HG02610 (cell line): ENCODE results near the gene CARNS1.

Source experiments
- ATAC-seq: cut with Tn5 transposase; IDR thresholded peaks from one replicate; pipeline ENCODE4 v1.9.1; 2021; ENCODE audit warnings: mild to moderate bottlenecking, moderate library complexity; ENCODE audit not compliant: unreplicated experiment

The CARNS1 gene

DNA sequence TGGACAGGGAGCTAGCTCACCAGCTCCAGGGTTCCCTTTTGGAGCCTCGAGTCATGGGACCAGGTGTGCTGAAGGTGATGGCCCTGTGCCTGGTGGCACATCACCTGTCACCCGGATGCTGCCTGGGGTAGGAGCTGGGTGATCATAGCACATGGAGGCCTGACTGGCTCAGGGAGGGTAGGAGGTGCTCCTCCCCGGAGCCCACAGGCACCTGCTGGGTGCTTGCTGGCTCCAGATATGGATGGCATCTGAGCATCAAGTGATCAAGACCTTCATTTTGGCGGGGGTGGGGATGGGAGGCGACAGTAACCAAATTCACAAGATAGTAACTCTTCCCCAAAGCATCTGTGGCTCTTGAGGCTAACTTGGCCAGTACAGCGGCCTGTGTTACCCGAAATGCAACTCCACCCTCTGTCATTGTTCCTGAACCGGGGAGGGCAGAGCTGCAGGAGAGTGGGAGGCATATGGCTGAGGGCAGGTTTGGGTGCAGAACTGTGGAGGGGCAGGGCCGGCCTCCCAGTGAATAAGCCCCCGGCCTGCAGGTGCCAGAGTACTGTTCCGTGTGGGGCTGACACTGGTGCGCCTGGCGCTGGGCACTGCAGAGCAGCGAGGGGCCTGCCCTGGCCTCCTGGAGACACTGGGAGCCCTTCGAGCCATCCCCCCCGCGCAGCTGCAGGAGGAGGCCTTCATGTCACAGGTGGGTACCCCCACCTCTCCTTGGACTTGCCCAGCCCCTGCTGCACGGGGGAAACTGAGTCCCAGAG, 6.9 kb upstream of the CARNS1 start:
- ATAC-seq = no peak

DNA sequence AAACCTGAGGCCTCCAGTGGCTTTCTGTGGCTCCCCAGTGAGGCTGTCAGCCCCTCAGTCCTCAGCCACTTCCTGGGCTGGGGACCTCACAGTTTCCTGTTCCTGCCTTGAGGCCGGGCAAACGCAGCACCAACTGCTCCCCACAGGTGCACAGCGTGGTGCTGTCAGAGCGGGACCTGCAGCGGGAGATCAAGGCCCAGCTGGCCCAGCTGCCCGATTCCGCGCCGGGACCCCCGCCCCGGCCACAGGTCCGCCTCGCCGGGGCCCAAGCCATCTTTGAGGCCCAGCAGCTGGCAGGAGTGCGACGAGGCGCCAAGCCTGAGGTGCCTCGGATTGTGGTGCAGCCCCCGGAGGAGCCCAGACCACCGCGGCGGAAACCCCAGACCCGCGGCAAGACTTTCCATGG, 6.2 kb upstream of the CARNS1 start:
- ATAC-seq = no peak

DNA sequence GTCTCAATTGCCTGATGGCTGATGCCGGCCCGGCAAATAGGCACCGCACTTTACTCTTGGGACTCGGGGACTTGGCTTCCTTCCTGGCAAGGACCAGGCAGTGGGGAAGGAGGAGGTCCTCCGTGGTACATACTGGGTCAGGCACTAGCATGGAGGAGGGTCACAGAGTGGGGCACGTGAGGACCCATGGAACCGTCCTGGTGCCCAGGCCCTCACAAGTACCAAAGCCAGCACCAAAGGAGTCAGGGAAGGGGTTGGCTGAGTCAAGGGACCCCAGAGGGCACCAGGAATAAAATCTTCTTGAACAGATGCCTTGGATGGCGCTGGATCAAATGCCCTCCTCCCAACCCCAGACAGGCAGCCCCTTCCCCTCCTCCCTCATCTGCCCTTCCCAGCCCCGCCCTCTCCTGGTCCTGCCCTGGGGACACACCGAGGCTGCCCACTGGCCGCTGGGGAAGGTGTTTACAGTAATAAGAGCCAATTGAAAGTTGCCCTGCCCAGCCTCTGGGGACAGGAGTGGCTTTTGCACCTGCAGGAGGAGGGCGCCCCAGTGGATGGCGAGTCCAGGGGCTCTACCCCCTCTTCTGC, 5.6 kb upstream of the CARNS1 start:
- no peak for ATAC-seq

DNA sequence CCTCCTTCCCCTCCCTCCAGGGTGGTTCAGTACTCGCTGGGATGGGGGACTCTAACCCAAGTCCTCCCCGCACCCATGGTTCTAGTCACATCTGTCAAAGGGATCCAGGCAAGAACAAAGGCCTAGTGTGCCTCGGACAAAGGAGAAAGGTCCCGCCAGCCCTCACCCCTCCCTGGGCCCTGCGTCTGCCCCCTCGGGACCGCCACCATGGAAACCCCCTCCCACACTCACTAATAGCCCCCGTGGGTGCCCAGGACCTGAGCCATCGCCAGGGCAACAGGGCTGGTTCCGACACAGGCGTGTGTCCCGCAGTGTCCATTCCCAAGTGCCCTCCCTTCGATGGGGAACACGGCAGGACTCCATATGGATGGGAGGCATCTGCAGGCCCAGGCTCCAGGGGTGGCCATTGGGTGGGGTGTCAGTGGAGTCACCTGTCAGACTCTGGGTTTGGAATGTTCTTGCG, 5.1 kb upstream of the CARNS1 start:
- ATAC-seq = no peak

DNA sequence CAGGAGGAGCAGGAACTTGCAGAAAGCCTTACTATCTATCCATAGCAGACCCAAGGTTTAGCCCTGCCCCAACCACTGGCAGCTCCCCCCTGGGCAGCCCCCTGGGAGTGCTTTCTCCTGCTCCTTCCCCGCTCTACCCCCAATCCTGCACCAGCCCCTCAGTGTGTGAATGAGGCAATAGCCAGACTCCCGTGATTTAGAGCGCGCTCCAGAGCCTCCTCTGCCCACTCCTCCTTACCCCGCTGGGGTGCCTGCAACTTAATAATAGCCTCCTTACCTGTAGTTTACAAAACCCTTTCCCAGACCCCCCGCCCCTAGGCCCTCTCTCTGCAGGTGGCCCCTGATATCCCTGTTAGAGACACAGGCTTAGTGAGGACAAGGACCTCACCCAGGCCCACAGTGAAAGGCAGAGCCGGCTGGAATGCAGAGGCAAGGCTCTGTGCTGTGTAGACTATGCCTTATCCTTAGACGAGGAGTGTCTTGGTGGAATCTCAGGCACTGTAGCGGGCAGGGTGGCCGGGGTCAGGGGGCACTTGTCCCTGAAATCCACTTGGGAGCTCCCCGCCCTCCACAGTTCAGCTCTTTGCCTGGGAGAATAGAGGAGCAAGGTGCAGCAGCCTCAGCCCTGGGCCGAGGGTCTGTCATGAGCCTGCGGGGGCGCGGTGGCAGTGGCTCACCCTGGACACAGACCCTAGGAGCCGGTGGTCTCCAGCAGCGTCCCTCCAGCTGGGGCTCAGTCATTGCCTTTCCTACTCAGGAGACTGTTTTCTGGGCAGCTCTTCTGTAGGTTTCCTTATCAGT, 4.3 kb upstream of the CARNS1 start:
- no peak for ATAC-seq

DNA sequence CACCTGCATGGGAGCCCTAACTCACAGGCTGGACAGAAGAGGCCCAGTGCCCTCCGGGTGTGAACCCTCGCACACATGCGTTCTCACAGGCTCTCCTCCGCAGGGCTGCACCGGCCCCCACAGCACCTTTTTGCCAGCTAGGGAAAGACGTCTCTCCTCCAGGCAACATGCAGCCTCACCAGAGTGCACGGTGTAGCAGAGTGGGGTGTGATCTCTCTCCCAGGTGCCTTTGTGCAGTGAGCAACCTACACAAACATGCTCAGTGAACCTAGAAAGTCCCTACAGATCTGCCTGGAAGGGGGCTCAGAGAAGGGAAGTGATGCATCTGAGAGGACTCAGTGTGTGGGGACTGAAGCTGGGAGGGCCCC, 3.7 kb upstream of the CARNS1 start:
- ATAC-seq = no peak

DNA sequence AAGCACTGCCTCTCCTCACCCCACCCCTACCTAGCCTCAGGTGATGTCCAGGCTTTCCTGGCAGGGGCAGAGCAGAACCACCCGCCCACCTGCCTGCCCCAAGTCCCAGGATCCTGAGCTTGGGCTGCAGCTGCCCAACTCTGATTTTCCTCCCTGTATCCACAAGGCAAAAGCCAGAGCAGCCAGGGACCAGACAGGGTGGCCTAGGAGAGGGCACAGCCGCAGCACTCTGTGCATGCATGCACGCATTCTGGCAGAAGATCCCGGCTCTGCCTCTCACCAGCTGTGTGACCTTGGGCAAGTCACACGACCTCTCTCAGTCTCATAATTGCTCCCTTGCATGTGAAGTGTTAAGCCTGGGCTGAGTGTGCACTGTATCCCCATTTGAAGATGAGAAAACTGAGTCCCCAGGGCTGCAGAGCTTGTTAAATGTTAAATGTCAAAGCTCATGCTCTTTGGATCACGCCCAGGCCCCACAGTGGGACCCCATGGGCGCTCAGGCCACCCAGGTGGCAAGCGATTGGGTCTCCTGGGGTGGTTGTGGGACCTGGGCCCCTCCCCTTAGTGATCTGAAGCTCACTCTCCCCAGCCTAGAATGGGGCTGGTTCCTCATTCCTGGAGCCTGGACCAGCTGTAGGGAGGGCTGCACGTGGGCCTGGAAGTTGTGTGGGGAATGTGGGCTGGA, 2.8 kb upstream of the CARNS1 start:
- ATAC-seq = no peak

DNA sequence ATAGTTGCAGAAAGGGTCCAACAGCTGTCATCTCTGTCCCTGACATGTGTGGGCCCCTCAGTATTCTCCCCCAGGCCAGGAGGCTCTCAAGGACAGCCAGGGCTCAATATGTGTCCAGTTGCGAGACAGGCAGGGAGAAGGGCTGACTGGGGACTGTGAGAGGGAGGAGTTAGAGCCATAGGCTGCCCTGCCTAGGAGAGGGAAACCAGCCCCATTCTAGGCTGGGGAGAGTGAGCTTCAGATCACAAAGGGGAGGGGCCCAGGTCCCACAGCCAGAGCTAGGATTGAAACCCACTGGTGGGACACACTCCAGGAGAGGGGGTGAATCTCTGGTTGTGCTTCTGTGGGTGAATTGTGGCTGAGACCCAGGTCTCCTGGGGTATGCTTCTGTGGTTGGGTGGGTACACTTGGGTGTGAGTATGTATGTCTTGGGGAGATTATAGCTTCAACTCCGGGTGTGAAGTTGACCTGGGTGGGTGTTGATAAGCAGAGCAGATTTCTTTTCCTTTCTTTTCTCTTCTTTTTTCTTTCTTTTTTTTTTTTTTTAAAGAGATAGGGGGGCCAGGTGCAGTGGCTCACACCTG, 2.1 kb upstream of the CARNS1 start:
- no peak for ATAC-seq

DNA sequence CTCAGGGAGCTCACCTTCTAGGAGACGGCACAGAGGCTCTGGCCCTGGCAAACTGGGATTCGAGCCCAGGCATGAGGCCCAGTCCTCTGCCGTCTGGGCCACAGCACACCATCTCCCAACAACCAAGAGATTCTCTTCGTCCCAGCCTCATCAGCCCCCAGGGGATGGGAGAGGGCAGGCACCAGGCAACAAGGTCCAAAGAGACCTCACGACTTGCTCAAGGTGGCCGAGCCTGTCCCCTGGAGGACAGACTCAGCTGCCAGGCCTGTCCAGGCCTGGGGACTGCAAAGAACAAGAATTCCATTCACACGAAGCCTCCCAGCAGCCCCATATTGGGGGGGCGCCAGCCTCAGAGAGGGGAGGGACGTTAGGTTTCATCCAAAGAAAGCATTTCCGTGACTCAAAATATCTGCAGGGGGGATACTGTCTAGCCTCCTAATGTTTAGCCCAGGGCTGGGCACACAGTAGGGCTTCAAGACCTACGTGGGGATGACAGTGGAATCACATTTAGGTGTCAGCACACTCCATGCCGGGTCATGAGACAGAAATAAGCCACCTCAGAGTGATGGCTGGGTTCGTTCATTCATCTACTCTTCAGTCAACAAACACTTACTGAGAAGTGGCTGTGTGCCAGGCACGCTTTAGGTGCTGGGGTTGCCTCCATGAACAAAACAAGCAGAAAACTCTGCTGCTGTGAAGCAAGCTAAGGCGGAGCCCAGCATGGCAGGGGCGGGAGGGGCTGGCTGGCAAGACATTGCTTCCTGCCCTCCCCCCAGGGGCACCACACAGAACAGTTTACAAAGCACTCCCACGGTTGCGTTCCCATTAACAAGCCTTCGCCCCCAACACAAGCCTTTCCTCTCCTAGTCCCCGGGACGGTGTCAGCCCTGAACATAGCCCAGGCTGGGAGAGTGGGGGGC, 1.2 kb downstream of the CARNS1 start:
- no peak for ATAC-seq

DNA sequence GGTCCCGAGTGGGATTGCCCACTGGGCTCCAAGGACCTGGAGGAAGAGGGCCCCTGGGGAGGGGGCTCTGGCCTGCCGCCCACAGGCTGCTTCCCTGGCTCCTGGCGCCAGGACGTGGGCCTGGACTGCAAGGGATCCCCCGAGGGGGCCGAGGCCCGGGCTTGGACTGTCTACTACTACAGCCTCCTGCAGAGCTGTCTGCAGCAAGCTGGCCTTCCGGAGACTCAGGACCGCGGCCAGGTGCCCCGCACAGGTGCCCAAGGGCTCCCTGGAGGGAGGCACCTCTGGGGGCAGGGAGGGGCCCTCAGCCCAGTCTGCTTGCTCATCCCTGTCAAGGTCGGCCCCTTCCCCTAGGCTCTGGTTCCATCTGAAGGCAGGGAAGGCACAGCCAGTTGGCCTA, 1.9 kb downstream of the CARNS1 start:
- no peak for ATAC-seq

DNA sequence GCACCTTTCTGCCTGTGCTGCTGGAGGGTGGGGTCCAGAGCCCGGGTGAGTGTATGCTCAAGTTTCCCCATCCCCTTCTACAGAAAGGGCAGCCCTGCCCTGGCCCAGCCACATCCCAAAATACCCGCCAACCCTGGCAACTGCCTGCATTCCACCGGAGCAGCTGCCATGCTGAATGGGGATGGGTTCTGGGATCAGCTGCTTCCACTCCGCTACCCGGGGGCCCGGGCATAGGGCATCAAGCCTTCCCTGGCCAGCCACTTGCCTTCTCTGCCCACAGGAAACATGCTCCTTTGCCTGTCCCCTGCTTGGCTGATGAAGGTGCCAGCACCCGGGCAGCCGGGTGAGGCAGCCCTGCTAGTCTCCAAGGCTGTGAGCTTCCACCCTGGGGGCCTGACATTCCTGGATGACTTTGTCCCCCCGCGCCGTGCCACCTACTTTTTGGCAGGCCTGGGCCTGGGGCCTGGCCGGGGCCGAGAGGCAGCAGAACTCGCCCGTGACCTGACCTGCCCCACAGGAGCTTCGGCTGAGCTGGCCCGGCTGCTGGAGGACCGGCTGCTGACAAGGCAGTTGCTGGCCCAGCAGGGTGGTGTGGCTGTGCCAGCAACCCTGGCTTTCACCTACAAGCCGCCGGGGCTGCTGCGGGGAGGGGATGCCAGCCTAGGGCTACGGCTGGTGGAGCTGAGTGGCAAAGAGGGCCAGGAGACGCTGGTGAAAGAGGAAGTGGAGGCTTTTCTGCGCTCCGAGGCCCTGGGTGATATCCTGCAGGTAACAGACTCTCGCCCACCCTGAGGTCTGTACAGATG, 3.2 kb downstream of the CARNS1 start:
- no peak for ATAC-seq

DNA sequence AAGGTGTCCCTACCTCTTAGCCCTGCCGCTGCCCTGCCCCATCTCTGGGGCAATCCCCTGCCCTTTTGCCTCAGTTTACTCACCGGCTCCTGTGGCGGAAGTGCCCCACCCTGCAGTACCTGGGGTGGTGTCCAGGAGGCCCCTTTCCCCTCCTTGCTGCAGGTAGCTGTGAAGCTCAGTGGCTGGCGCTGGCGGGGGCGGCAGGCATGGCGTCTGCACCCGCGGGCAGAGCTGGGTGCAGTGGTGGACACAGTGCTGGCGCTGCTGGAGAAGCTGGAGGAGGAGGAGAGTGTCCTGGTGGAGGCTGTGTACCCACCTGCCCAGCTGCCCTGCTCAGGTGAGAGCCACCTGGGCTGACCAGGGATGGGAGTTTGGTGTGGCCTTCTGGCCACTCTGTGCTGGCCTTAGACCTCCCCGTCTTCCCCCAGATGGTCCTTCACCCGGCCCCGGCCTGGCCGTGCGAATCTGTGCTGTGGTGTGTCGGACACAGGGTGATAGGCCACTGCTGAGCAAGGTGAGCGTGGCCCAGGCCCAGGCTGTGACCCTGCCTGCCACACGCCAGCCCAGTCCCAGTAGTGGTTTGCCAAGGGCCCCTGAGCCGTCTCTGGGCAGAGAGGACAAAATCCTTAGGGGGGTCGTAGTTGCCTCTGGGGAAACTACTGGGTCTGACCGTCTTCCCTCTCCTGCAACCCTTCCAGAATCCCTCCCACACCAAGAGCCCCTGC, 4.0 kb downstream of the CARNS1 start:
- no peak for ATAC-seq

DNA sequence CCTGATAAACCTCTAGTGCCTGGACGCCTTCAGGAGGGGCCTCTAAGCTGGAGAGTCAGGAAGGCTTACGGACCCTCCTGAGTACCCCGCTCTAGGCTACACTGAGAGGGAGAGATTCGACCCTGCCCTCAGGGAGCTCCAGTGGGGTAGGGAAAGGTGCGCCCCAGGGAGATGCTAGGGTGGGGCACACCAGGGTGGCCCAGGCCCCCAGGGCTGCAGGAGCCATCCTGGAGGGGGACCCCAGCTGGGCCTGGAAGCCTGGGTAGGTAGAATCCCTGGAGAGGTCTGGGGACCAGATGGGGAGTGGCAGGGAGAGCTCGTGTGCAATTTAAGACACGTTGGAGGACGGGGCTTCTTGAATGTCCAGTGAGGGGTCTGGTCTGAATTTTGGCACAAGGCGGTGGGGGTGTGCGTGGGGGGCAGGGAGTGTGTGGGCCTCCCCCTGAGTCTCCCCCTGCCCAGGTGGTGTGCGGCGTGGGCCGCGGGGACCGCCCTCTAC, 4.7 kb downstream of the CARNS1 start:
- no peak for ATAC-seq

DNA sequence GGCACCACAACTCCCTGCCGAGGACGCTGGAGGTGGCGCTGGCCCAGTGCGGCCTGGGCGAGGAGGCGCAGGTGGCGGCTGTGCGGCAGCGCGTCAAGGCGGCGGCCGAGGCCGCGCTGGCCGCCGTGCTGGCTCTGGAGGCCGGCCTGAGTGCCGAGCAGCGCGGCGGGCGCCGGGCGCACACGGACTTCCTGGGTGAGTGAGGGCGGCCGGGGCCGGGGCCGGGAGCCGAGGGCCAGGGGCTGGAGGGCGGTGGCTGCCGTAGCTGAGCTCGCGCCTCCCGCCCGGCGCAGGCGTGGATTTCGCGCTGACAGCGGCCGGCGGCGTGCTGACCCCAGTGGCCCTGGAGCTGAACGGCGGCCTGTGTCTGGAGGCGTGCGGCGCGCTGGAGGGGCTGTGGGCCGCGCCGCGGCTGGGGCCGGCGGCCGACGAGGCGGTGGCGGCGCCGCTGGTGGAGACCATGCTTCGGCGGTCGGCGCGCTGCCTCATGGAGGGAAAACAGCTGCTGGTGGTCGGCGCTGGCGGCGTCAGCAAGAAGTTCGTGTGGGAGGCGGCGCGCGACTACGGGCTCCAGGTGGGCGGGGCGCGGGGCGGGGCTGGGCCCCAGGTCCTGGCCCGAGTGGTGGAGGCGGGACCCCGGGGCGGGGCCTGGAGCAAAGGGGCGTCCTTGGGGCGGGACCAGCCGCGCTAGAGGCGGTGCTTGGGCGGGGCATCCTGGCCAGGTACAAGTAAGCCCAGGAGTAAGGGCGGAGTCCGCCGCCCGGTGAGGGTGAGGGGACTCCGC, 5.4 kb downstream of the CARNS1 start:
- ATAC-seq = peak; percentile 84

DNA sequence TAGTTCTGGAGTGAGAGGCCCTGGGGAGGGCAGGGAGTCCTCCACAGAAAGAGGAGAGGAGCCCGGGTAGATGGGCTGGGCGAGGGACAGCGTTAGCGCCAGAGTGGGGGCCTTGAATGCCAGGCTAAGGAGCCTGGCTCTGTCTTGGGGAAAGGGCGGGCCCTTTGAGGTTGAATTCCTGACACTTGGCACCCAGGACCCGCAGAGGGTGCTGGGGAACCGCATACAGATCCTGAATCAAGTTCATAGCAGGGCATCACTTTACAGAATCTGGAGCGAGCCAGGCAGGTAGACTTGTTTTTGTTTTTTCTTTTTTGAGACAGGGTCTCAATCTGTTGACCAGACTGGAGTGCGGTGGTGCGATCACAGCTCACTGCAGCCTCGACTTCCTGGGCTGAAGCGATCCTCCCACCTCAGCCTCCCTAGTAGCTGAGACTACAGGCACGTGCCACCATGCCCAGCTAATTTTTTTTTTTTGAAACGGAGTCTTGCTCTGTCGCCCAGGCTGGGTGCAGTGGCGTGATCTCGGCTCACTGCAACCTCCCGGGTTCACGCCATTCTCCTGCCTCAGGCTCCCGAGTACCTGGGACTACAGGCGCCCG, 6.1 kb downstream of the CARNS1 start:
- ATAC-seq = no peak

DNA sequence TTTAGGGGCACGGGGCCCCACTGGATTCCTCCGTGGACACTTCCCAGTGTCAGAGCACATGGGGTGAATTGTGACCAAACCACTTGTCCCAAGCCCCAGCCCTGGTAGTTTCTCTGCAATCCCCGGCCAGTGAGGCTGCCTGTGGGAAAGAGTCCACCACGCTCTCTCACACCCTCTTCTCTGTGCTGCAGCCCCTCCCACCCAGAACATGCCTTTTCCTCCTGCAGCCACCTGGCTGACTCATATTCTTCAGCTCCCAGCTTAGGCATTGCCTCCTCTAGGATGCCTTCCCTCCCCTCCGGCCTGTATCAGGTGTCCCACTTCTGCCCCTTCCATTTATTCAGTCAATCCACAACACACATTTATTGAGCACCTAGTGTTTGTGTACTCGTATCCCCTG, 7.4 kb downstream of the CARNS1 start:
- ATAC-seq = no peak

DNA sequence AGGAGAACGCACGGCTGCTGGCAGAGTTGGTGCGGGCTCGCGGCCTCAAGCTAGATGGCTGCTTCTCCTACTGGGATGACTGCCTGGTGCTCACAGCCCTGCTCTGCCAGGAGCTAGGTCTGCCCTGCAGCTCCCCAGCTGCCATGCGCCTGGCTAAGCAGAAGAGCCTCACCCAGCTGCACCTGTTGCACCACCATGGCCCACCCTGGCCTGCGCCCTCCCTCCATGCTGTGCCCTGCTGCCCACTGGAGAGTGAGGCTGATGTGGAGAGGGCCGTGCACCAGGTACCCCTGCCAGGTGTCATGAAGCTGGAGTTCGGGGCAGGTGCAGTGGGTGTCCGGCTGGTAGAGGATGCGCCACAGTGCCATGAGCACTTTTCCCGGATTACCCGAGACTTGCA, 8.0 kb downstream of the CARNS1 start:
- no peak for ATAC-seq
